Measurements from ENCODE around the gene ELK4. TPM values are rescaled to one million over a fixed set of nuclear protein-coding genes. Genes with fewer than 3 reads are reported as not detected.

The ELK4 gene
- total RNA-seq, 1 donor from 2014 or later, result 27.6 TPM

GRCh38 chr1:205662135-205662738, 30.4 kb upstream of the ELK4 start:
- no peaks in the 10 kb centered on the region for H3K9me3 Mint-ChIP-seq
- no peak for TF ChIP-seq CTCF (conservative IDR thresholded peaks at IDR 0.05)
- peaks cover 23% of the 10 kb centered on the region for H3K4me1 Mint-ChIP-seq (ENCODE audit: unreplicated experiment)
- no peak overlapping the region for H3K4me3 Mint-ChIP-seq
- no peak for DNase-seq (ENCODE audit: extremely low spot score, unreplicated experiment)
- H3K27me3 Mint-ChIP-seq, result no peaks in the 10 kb centered on the region
- H3K36me3 Mint-ChIP-seq, result no peaks in the 10 kb centered on the region
- H3K27ac Mint-ChIP-seq, result no peak overlapping the region

DNA sequence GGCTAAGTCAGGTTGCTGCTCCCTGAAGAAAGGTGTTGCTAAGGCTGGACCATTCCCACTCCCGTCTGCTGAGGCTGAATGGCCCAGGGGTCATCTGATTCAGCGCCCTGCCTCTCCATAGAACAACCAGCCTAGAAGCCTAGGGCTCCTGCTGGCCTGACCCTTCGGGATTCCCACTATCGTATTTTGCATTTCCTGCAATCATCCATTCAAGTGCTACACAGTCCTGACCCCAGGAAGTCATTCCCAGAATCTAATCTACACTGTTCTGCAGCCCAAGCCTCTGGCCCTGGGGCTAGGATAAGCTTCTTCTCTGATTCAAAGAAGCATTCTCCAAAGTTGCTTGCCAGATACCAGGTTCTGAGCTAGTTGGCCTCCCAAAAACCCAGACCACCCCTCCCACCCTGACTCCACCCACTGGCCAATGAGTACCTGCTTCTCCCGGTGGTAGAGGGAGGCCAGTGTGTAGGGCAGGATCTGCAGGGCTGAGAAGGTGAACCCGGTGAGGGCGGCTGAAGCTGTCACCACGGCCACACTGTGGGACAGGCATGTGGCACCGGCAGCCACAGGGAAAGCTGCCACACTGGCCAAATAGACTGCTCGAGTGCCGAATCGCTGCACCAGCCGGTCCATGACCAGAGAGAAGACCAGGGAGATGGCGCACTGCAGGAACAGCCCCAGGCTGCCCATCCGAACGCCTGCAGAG, 29.8 kb upstream of the ELK4 start:
- Mint-ChIP-seq H3K4me1 (ENCODE audit: unreplicated experiment) (peaks cover 23% of the 10 kb centered on the region), H3K27me3 (no peaks in the 10 kb centered on the region), H3K27ac (no peak overlapping the region), H3K9me3 (no peaks in the 10 kb centered on the region), H3K36me3 (no peaks in the 10 kb centered on the region), H3K4me3 (no peak overlapping the region)
- DNase-seq (ENCODE audit: extremely low spot score, unreplicated experiment), result no peak
- TF ChIP-seq CTCF (conservative IDR thresholded peaks at IDR 0.05), result no peak

GRCh38 chr1:205660361-205660760, 28.6 kb upstream of the ELK4 start:
- no peak for DNase-seq (ENCODE audit: extremely low spot score, unreplicated experiment)
- no peaks in the 10 kb centered on the region for H3K27me3 Mint-ChIP-seq
- no peak for TF ChIP-seq CTCF (conservative IDR thresholded peaks at IDR 0.05)
- peaks cover 21% of the 10 kb centered on the region for H3K4me1 Mint-ChIP-seq (ENCODE audit: unreplicated experiment)
- no peak overlapping the region for H3K4me3 Mint-ChIP-seq
- no peaks in the 10 kb centered on the region for H3K9me3 Mint-ChIP-seq
- no peaks in the 10 kb centered on the region for H3K36me3 Mint-ChIP-seq
- no peak overlapping the region for H3K27ac Mint-ChIP-seq

DNA sequence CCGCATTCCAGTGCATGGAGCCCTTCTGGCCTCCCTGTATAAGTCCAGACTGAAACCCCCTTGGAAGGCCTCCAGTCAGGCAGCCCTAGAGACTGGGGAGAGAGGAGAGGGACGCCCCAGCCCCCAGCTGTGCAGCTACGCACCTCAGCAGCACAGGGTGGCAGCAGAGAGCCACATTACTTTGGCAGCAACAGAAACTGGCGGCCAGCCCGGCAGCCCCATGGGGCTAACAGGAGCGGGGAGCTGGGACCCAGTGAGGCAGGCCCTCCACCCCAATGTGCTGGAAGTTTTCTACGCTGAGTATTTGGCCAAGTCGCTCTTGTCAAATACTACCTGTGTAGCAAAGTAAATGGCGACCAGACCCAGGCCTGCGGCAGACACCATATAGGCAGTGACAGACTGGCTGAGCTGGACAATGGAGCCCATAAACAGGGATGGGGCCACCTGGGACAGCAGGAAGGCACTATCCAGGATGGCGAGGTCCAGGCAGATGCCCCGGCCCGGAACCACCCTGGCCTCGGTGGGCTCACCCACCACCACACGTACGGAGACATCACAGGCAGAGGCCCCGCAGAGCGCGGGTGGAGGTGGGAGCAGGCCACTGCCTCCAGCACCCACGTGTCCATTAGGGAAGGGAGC, 27.3 kb upstream of the ELK4 start:
- TF ChIP-seq CTCF (conservative IDR thresholded peaks at IDR 0.05), result peak; percentile 92
- no peak overlapping the region for H3K27ac Mint-ChIP-seq
- H3K4me1 Mint-ChIP-seq (ENCODE audit: unreplicated experiment), result peaks cover 17% of the 10 kb centered on the region
- H3K9me3 Mint-ChIP-seq, result no peaks in the 10 kb centered on the region
- no peaks in the 10 kb centered on the region for H3K27me3 Mint-ChIP-seq
- no peak overlapping the region for H3K4me3 Mint-ChIP-seq
- no peak for DNase-seq (ENCODE audit: extremely low spot score, unreplicated experiment)
- H3K36me3 Mint-ChIP-seq, result no peaks in the 10 kb centered on the region

DNA sequence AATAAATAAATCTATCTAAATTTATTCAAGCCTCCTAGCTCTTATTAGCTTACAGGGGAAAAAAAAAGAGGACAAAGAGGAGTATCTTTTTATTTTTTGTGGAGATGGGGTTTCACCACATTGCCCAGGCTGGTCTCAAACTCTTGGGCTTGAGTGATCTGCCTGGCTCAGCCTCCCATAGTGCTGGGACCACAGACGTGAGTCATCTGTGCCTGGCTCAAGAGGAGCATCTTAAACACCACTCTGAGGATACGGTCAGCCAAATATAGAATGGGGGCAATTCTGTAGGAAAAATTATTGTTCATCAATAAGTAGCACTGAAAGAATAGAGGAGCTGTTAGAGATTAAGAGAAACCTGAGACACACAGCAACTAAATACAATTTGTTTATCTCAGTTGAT, 24.4 kb upstream of the ELK4 start:
- no peak for TF ChIP-seq CTCF (conservative IDR thresholded peaks at IDR 0.05)
- H3K4me1 Mint-ChIP-seq (ENCODE audit: unreplicated experiment), result peaks cover 10% of the 10 kb centered on the region
- H3K4me3 Mint-ChIP-seq, result no peak overlapping the region
- H3K9me3 Mint-ChIP-seq, result no peaks in the 10 kb centered on the region
- no peaks in the 10 kb centered on the region for H3K27me3 Mint-ChIP-seq
- no peak overlapping the region for H3K27ac Mint-ChIP-seq
- no peaks in the 10 kb centered on the region for H3K36me3 Mint-ChIP-seq
- DNase-seq (ENCODE audit: extremely low spot score, unreplicated experiment), result no peak

Measured in type B pancreatic cell (in vitro differentiated cells).